HepG2 (cell line): ENCODE measurements around the gene SMIM30. TPM values are rescaled to one million over a fixed set of nuclear protein-coding genes. Genes with fewer than 3 reads are reported as not detected.

Source experiments
- ATAC-seq: fragments of 200-7000 bp; cut with Tn5 transposase; 3 replicates; pipeline ENCODE4 v1.9.1; 2020; ENCODE audit warnings: mild to moderate bottlenecking, moderate library complexity
- BruUV-seq: library from RNA; stranded (reverse); fragments of 400-500 nt; replicated peaks from 2 replicates; lab custom pipeline; 2021; lab: Mats Ljungman, UMichigan
- CTCF ChIA-PET: fragments of 300-600 bp; formaldehyde crosslinking; extraction: SDS; loops from one replicate; lab custom pipeline; 2021; ENCODE audit warnings: low total read pairs, inconsistent platforms, low intra/inter-chr PET ratio; lab: Yijun Ruan, JAX
- POLR2A ChIA-PET: fragments of 350-600 bp; sonication (Branson Sonifier 250); formaldehyde crosslinking; loops from one replicate; lab custom pipeline; 2020; ENCODE audit warnings: antibody characterized with exemption, inconsistent platforms; lab: Yijun Ruan, JAX
- DNase-seq: peaks from one replicate; pipeline ENCODE4 v3.0.0-alpha.2; 2015; ENCODE audit warnings: low spot score
- FAIRE-seq: peaks from 3 replicates; lab custom pipeline; 2011; peaks lifted over from hg19 to GRCh38; lab: Jason Lieb, UNC
- H2AFZ ChIP-seq: one replicate; pipeline ENCODE4 v1.6.1; 2011; ENCODE audit warnings: low read length, inconsistent platforms
- H3K27ac ChIP-seq: fragments of 300-600 bp; 3 replicates; pipeline ENCODE4 v1.8.0; 2011; ENCODE audit warnings: mixed run types, mild to moderate bottlenecking, mixed read lengths, low read length, inconsistent platforms; ENCODE audit not compliant: insufficient read depth; ENCODE audit errors: extremely low read length
- H3K27me3 ChIP-seq, 2 experiments: fragments of 200-600 bp in 1 of 2; 2 replicates in 1 of 2; 3 replicates in 1 of 2; pipeline versions ENCODE4 v1.6.0 to v1.8.0; 2011; ENCODE audit warnings: low read length in 2 of 2, mild to moderate bottlenecking in 2 of 2, moderate library complexity in 2 of 2, inconsistent platforms in 1 of 2; ENCODE audit not compliant: insufficient read depth in 2 of 2, control insufficient read depth in 1 of 2
- H3K36me3 ChIP-seq, 2 experiments: fragments of 200-600 bp in 1 of 2; replicated peaks in 1 of 2; 2 replicates in 1 of 2; 3 replicates in 1 of 2; pipeline versions ENCODE4 v1.5.1 to v1.8.0; 2011; ENCODE audit warnings: low read length in 2 of 2, inconsistent platforms in 1 of 2; ENCODE audit not compliant: insufficient read depth in 2 of 2, control insufficient read depth in 1 of 2
- H3K4me1 ChIP-seq: 2 replicates; pipeline ENCODE4 v1.5.1; 2012; ENCODE audit warnings: low read length, inconsistent platforms; ENCODE audit not compliant: insufficient read depth
- H3K4me2 ChIP-seq: 2 replicates; pipeline ENCODE4 v1.6.0; 2011; ENCODE audit warnings: low read depth, low read length, inconsistent platforms
- H3K4me3 ChIP-seq, 3 experiments: fragments of 200-600 bp in 1 of 3; sonication (generic), shearing (Covaris generic) in 1 of 3; replicated peaks in 1 of 3; 2 replicates each; pipeline ENCODE4 v1.5.1; 2011 to 2016; ENCODE audit warnings: low read length in 3 of 3, inconsistent platforms in 2 of 3, low read depth in 2 of 3, mild to moderate bottlenecking in 2 of 3, control low read depth in 1 of 3, mixed read lengths in 1 of 3; ENCODE audit not compliant: insufficient read depth in 1 of 3
- H3K79me2 ChIP-seq: one replicate; pipeline ENCODE4 v1.6.1; 2011; ENCODE audit warnings: low read length, inconsistent platforms; ENCODE audit not compliant: insufficient read depth
- H3K9ac ChIP-seq: 2 replicates; pipeline ENCODE4 v1.6.0; 2011; ENCODE audit warnings: mild to moderate bottlenecking, low read depth, low read length, inconsistent platforms; ENCODE audit not compliant: insufficient read depth
- H3K9me3 ChIP-seq: 2 replicates; pipeline ENCODE4 v1.5.1; 2012; ENCODE audit warnings: mild to moderate bottlenecking, low read length
- H4K20me1 ChIP-seq: 2 replicates; pipeline ENCODE4 v1.6.0; 2011; ENCODE audit warnings: inconsistent platforms, mild to moderate bottlenecking, low read length, moderate library complexity; ENCODE audit not compliant: insufficient read depth
- CBX1 ChIP-seq: IDR thresholded peaks from one replicate; pipeline ENCODE4 v1.6.1; 2016; ENCODE audit warnings: antibody characterized with exemption, low read depth
- HDAC6 ChIP-seq: fragments of 200-600 bp; sonication (generic); IDR thresholded peaks from 2 replicates; pipeline ENCODE4 v1.7.0; 2017; ENCODE audit warnings: mild to moderate bottlenecking, antibody characterized with exemption, low read length, low read depth
- JUND ChIP-seq: sonication (generic); formaldehyde crosslinking; IDR thresholded peaks from 2 replicates; pipeline ENCODE4 v1.8.0; 2022; ENCODE audit warnings: mild to moderate bottlenecking, missing genetic modification reagents
- ZNF607 ChIP-seq: sonication (generic); formaldehyde crosslinking; IDR thresholded peaks from 2 replicates; pipeline ENCODE4 v1.5.1; 2020; ENCODE audit warnings: missing genetic modification reagents, mild to moderate bottlenecking, borderline replicate concordance
- WGBS: methylation state at CpG from one replicate; pipeline ENCODE4 v1.1.6; 2017; ENCODE audit warnings: low lambda C conversion rate; 5-methylcytosine and 5-hydroxymethylcytosine counted together
- in situ Hi-C: cut with HindIII; loops from 2 replicates; pipeline ENCODE4 v1.10.0; 2017; ENCODE audit warnings: low pct_unique_long_range_greater_than_20kb; ENCODE audit not compliant: extremely low pct_ligation_motif_present
- intact Hi-C: fragments of 100-400 bp; cut with micrococcal nuclease; formaldehyde crosslinking; loops from one replicate; pipeline ENCODE4 v1.10.0; 2022; ENCODE audit not compliant: unreplicated experiment
- polyA plus RNA-seq, 8 experiments: library from polyadenylated mRNA; depleted of rRNA in 3 of 8; stranded (reverse) in 7 of 8; unstranded in 1 of 8; fragments of >200 nt; fragmentation: Illumina TruSeq in 4 of 8; extraction: Trizol in 4 of 8; gene quantifications; 2 replicates each; pipeline versions ENCODE4 v1.2.1 to v1.2.3, GENCODE V29; 2011 to 2016; ENCODE audit warnings: low read depth in 4 of 8, missing spikeins in 1 of 8, mixed read lengths in 1 of 8; ENCODE audit not compliant: insufficient read depth in 1 of 8
- total RNA-seq, 5 experiments: library from RNA; depleted of rRNA; stranded (reverse); fragments of >200 nt; fragmentation: Illumina TruSeq; extraction: Trizol; gene quantifications; 2 replicates each; pipeline ENCODE4 v1.2.3, GENCODE V29; 2016; ENCODE audit warnings: low read depth in 1 of 5
- TF ChIP-seq, protein P1 (sequence below): sonication (generic); formaldehyde crosslinking; IDR thresholded peaks from 2 replicates; pipeline ENCODE4 v1.4.0; 2020; ENCODE audit warnings: missing genetic modification reagents

Gene SMIM30
- total and polyA plus RNA-seq, 2 of the 13 experiments (the other 11 are each of a cell fraction or from before 2014, with no cell fraction given): 23.5 to 25.2 TPM

DNA sequence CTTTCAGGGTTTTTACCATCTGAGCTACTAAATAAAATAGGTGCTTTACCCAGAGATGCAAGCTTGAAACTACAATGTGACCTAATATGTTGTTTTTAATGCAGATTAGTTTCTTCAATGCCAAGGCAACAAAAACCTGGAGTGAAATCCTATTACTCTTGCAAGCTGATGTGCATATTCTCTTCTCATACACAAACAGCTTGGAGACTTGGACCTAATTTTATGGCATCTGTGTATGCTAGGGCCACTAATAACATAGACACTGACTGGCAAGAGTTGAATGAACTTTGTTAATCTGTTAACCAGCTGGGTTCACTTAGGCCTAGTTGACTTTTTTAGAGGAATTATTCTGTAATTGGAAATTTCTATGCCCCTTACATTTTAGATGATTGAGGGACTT lies 23.4 kb upstream of the SMIM30 start (continued):
- TF ChIP-seq, protein P1, sequence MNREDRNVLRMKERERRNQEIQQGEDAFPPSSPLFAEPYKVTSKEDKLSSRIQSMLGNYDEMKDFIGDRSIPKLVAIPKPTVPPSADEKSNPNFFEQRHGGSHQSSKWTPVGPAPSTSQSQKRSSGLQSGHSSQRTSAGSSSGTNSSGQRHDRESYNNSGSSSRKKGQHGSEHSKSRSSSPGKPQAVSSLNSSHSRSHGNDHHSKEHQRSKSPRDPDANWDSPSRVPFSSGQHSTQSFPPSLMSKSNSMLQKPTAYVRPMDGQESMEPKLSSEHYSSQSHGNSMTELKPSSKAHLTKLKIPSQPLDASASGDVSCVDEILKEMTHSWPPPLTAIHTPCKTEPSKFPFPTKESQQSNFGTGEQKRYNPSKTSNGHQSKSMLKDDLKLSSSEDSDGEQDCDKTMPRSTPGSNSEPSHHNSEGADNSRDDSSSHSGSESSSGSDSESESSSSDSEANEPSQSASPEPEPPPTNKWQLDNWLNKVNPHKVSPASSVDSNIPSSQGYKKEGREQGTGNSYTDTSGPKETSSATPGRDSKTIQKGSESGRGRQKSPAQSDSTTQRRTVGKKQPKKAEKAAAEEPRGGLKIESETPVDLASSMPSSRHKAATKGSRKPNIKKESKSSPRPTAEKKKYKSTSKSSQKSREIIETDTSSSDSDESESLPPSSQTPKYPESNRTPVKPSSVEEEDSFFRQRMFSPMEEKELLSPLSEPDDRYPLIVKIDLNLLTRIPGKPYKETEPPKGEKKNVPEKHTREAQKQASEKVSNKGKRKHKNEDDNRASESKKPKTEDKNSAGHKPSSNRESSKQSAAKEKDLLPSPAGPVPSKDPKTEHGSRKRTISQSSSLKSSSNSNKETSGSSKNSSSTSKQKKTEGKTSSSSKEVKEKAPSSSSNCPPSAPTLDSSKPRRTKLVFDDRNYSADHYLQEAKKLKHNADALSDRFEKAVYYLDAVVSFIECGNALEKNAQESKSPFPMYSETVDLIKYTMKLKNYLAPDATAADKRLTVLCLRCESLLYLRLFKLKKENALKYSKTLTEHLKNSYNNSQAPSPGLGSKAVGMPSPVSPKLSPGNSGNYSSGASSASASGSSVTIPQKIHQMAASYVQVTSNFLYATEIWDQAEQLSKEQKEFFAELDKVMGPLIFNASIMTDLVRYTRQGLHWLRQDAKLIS: no peak
- no peak for TF ChIP-seq HDAC6

DNA sequence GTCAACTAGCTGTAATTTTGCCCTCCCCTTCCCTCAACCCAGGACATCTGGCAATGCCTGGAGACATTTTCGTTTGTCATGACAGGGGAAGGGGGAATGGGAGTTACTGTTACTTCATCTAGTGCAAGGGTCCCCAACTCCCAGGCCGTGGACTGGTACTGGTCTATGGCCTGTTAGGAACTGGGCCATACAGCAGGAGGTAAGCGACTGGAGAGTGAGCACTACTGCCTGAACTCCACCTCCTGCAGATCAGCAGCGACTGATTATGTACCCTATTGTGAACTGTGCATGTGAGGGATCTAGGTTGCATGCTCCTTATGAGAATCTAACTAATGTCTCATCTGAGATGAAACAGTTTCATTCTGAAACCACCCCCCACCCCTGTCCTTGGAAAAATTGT lies 22.6 kb upstream of the SMIM30 start:
- Histone ChIP-seq H3K4me2 (no peak overlapping the region), H3K9ac (no peak overlapping the region), H3K36me3 (no peaks in the 10 kb centered on the region), H3K27ac (no peak overlapping the region), H3K4me3 (no peak overlapping the region), H3K9me3 (no peaks in the 10 kb centered on the region), H3K79me2 (no peaks in the 10 kb centered on the region), H3K27me3 (no peaks in the 10 kb centered on the region; a peak in 1 of 5 replicates), H3K4me1 (no peaks in the 10 kb centered on the region), H2AFZ (no peak overlapping the region), H4K20me1 (no peaks in the 10 kb centered on the region)
- WGBS: 4% methylated on average over 3 of the region's 4 CpGs
- DNase-seq (no peak), FAIRE-seq (no peak), ATAC-seq (no peak)
- intact Hi-C loops (no loop called here), in situ Hi-C loops (no loop called here)
- CTCF ChIA-PET: no interaction called here
- BruUV-seq: no TSS peak
- POLR2A ChIA-PET: no interaction called here
- TF ChIP-seq ZNF607 (CRISPR knock-in tag) (no peak), JUND (CRISPR knock-in tag) (no peak), CBX1 (no peak)
